A549 (cell line): ENCODE results near the gene EIF1AX. TPM values are rescaled to one million over a fixed set of nuclear protein-coding genes. Genes with fewer than 3 reads are reported as not detected.
"Not testable (repeated sequence)": the region's sequence is repeated elsewhere in the genome, so short reads cannot be mapped to it uniquely, and the experiment has no call there.

Experiments
- ATAC-seq, 2 experiments: fragments of 200-7000 bp in 1 of 2; fragments of >200 bp in 1 of 2; cut with Nextera tagmentation in 1 of 2; cut with Tn5 transposase in 1 of 2; 3 replicates each; pipeline versions ENCODE4 v1.8.0 to v1.9.1; 2018 to 2020; ENCODE audit warnings: mild to moderate bottlenecking in 1 of 2, moderate library complexity in 1 of 2
- CTCF ChIA-PET: fragments of 300-600 bp; sonication (Branson Sonifier 250); formaldehyde crosslinking; extraction: SDS; loops from one replicate; lab custom pipeline; 2021; ENCODE audit warnings: antibody characterized with exemption, inconsistent platforms; lab: Yijun Ruan, JAX
- POLR2A ChIA-PET: fragments of 350-600 bp; formaldehyde crosslinking; extraction: SDS; loops from one replicate; lab custom pipeline; 2021; ENCODE audit warnings: antibody characterized with exemption, inconsistent platforms; lab: Yijun Ruan, JAX
- DNase-seq, 2 experiments: peaks; one replicate each; pipeline versions ENCODE4 v3.0.0 to v3.0.0-alpha.2; 2011 to 2016; ENCODE audit warnings: low read depth in 1 of 2, low spot score in 1 of 2
- FAIRE-seq: peaks from 2 replicates; lab custom pipeline; 2011; peaks lifted over from hg19 to GRCh38; lab: Jason Lieb, UNC
- H3K27ac ChIP-seq, 2 experiments: fragments of >200 bp; sonication (Bioruptor Twin); formaldehyde crosslinking; 3 replicates each; pipeline ENCODE4 v1.5.1; 2016 to 2017
- H3K4me1 ChIP-seq: fragments of >200 bp; sonication (Bioruptor Twin); formaldehyde crosslinking; 3 replicates; pipeline ENCODE4 v1.6.1; 2016
- H3K4me2 ChIP-seq: fragments of >200 bp; sonication (Bioruptor Twin); formaldehyde crosslinking; 3 replicates; pipeline ENCODE4 v1.6.1; 2016
- H3K4me3 ChIP-seq: fragments of >200 bp; sonication (Bioruptor Twin); formaldehyde crosslinking; 3 replicates; pipeline ENCODE4 v1.5.1; 2016
- H3K9me3 ChIP-seq: fragments of >200 bp; sonication (Bioruptor Twin); formaldehyde crosslinking; 3 replicates; pipeline ENCODE4 v1.6.1; 2016
- BHLHE40 ChIP-seq: IDR thresholded peaks from 2 replicates; pipeline ENCODE4 v1.6.1; 2012; ENCODE audit warnings: low read depth, low read length, inconsistent platforms
- CBX2 ChIP-seq: fragments of 200-600 bp; sonication (generic); IDR thresholded peaks from 2 replicates; pipeline ENCODE4 v1.6.1; 2016; ENCODE audit warnings: low read depth, mild to moderate bottlenecking, borderline replicate concordance
- CBX8 ChIP-seq: fragments of 200-600 bp; sonication (generic); IDR thresholded peaks from 2 replicates; pipeline ENCODE4 v1.6.1; 2016
- CEBPB ChIP-seq, 2 experiments: fragments of >200 bp in 1 of 2; sonication (Bioruptor Twin) in 1 of 2; formaldehyde crosslinking in 1 of 2; IDR thresholded peaks; 2 replicates each; pipeline ENCODE4 v1.6.1; 2012 to 2016
- EHMT2 ChIP-seq: fragments of 200-600 bp; sonication (generic); IDR thresholded peaks from 2 replicates; pipeline ENCODE4 v1.6.1; 2016; ENCODE audit warnings: antibody characterized with exemption, low read depth, mild to moderate bottlenecking, moderate library complexity
- EP300 ChIP-seq, 2 experiments: fragments of >200 bp; sonication (Bioruptor Twin); formaldehyde crosslinking; IDR thresholded peaks; 2 replicates in 1 of 2; 3 replicates in 1 of 2; pipeline ENCODE4 v1.6.1; 2016 to 2017
- FOSB ChIP-seq: fragments of 250-450 bp; sonication (Bioruptor Pico); IDR thresholded peaks from 2 replicates; pipeline ENCODE4 v1.5.0; 2020; ENCODE audit warnings: mild to moderate bottlenecking, moderate library complexity
- FOXS1 ChIP-seq: fragments of 250-450 bp; sonication (Bioruptor Pico); IDR thresholded peaks from 2 replicates; pipeline ENCODE4 v1.5.0; 2020; ENCODE audit warnings: mild to moderate bottlenecking, moderate library complexity
- HDAC2 ChIP-seq: fragments of 200-600 bp; sonication (generic); IDR thresholded peaks from 2 replicates; pipeline ENCODE4 v1.6.1; 2016
- HOXA7 ChIP-seq: fragments of 250-450 bp; sonication (Bioruptor Pico); IDR thresholded peaks from 2 replicates; pipeline ENCODE4 v1.5.0; 2020; ENCODE audit warnings: mild to moderate bottlenecking, moderate library complexity
- JUNB ChIP-seq: fragments of >200 bp; sonication (Bioruptor Twin); formaldehyde crosslinking; IDR thresholded peaks from 2 replicates; pipeline ENCODE4 v1.6.1; 2016
- MAZ ChIP-seq: fragments of 150-350 bp; IDR thresholded peaks from 2 replicates; pipeline ENCODE4 v1.6.1; 2014; ENCODE audit warnings: antibody characterized with exemption, low read depth, low read length, borderline replicate concordance
- NFE2L2 ChIP-seq: fragments of 150-350 bp; conservative IDR thresholded peaks from 2 replicates; pipeline ENCODE4 v1.6.1; 2014; ENCODE audit warnings: low read length
- NPAS2 ChIP-seq: fragments of 250-450 bp; sonication (Bioruptor Pico); IDR thresholded peaks from 2 replicates; pipeline ENCODE4 v1.8.0; 2022; ENCODE audit warnings: mild to moderate bottlenecking, moderate library complexity, borderline replicate concordance
- NR3C1 ChIP-seq: fragments of >200 bp; sonication (Bioruptor Twin); formaldehyde crosslinking; IDR thresholded peaks from 3 replicates; pipeline ENCODE4 v1.6.1; 2017
- TFCP2L1 ChIP-seq: fragments of 250-450 bp; sonication (Bioruptor Pico); IDR thresholded peaks from 2 replicates; pipeline ENCODE4 v1.5.0; 2021; ENCODE audit warnings: mild to moderate bottlenecking
- ZNF302 ChIP-seq: fragments of 250-450 bp; sonication (Bioruptor Pico); IDR thresholded peaks from 2 replicates; pipeline ENCODE4 v1.9.0; 2021; ENCODE audit warnings: inconsistent platforms, mild to moderate bottlenecking, moderate library complexity
- WGBS: methylation state at CpG from one replicate; pipeline ENCODE4 v1.1.6; 2017; ENCODE audit errors: missing lambda C conversion rate; 5-methylcytosine and 5-hydroxymethylcytosine counted together
- polyA plus RNA-seq, 4 experiments: library from polyadenylated mRNA; depleted of rRNA in 3 of 4; stranded (reverse); fragments of >200 nt; fragmentation: RNase III in 1 of 4; extraction: RNeasy Plus Mini Kit Qiagen cat#74134 plus additional on column Dnase treatment in 1 of 4; gene quantifications; 2 replicates in 3 of 4; 3 replicates in 1 of 4; pipeline ENCODE4 v1.2.3, GENCODE V29; 2011 to 2017
- TF ChIP-seq, protein P1 (sequence below): IDR thresholded peaks from 2 replicates; pipeline ENCODE4 v1.6.1; 2012; ENCODE audit warnings: low read depth, borderline replicate concordance
- TF ChIP-seq, protein P2 (sequence below): IDR thresholded peaks from 2 replicates; pipeline ENCODE4 v1.6.1; 2012
- TF ChIP-seq, protein P3 (sequence below): fragments of >200 bp; sonication (Bioruptor Twin); formaldehyde crosslinking; IDR thresholded peaks from 3 replicates; pipeline ENCODE4 v1.5.1; 2016
- TF ChIP-seq, protein P4 (sequence below): fragments of >200 bp; sonication (Bioruptor Twin); formaldehyde crosslinking; IDR thresholded peaks from 3 replicates; pipeline ENCODE4 v1.6.1; 2016

Gene EIF1AX
- polyA plus RNA-seq, 2 of the 4 experiments (the other 2 are of a cell fraction), result 128 to 203 TPM

DNA sequence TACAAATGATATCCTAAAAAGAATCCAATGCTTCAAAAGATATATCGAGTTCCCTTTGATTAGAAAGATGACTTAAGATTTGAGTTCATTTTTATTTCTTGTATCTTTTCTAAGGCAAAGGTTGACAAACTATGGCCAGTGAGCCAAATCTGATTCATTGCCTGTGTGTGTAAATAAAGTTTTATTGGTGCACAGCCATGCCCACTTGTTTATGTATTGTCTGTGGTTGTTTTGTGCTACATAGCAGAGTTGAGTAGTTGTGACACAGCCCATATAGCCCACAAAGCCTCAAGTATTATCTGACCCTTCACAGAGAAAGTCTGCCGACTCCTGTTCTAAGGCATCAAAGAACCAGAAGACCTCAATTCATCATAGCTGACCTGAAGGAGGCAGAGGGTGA is 32.2 kb upstream of the EIF1AX start (continued):
- TF ChIP-seq HDAC2, result no peak
- TF ChIP-seq CBX2, result no peak
- TF ChIP-seq FOSB (CRISPR knock-in tag), result no peak
- no peak for TF ChIP-seq EP300 (IDR thresholded peaks at IDR 0.05)
- TF ChIP-seq HOXA7 (CRISPR knock-in tag), result no peak
- no peak for TF ChIP-seq NPAS2 (CRISPR knock-in tag)

DNA sequence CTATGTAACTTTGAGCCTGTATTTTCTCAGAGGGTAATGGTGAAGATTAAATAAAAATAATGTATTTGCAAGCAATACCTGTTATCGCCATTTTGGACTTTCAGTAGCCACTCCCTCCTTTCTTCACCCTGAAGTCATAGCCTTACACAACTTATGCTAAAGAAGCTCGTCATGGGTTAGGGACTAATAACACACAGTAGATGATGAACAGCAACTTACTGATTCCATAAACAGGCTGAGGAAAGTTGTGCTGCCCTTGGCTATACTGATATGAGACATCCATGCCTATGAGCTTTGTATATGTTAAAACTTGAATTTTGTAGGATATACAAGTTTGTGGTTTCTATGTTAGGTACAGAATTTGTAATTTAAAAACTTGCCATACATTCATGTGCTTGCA is 31.7 kb upstream of the EIF1AX start:
- Histone ChIP-seq H3K4me1 (no peaks in the 10 kb centered on the region), H3K4me3 (no peak overlapping the region), H3K4me2 (no peak overlapping the region), H3K27ac (no peak overlapping the region), H3K9me3 (no peaks in the 10 kb centered on the region)
- FAIRE-seq, result peak; percentile 81
- WGBS, result 93% methylated on average over 2 of the region's 2 CpGs
- ChIA-PET CTCF (no interaction called here), POLR2A (interaction anchor here (0.5 kb wide), 1 partner anchor 52 kb away, joined by 3 read pairs; no protein-coding TSS in a partner anchor)
- no peak for TF ChIP-seq CEBPB (IDR thresholded peaks at IDR 0.05)
- no peak for TF ChIP-seq CBX2
- TF ChIP-seq NFE2L2, result no peak
- no peak for TF ChIP-seq MAZ
- TF ChIP-seq NR3C1, result no peak
- TF ChIP-seq, protein P1, sequence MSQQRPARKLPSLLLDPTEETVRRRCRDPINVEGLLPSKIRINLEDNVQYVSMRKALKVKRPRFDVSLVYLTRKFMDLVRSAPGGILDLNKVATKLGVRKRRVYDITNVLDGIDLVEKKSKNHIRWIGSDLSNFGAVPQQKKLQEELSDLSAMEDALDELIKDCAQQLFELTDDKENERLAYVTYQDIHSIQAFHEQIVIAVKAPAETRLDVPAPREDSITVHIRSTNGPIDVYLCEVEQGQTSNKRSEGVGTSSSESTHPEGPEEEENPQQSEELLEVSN, result no peak
- no peak for DNase-seq
- ATAC-seq, result no peak

DNA sequence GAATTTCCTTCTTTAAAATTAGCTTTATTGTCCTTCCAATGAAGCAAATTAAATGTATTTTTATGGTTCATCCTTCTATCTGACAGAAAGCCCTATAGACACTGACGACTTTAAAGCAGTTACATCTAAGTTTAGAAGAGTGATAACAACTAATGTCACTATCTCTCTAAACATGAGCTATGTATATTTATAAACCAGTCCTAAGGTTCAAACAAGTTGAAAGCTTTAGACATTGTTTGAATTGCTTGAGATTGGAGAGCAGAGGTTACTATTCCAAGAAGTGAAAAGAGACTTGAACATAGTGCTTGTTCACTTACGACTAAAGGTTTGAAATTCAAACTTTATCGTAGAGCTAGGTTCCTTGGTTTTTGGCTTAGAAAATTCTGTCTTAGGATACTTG is 30.2 kb upstream of the EIF1AX start:
- DNase-seq (no peak), ATAC-seq (no peak), FAIRE-seq (peak; percentile 93)
- no peak overlapping the region for H3K4me2 ChIP-seq
- no peak overlapping the region for H3K4me3 ChIP-seq
- CTCF ChIA-PET, result no interaction called here
- POLR2A ChIA-PET, result no interaction called here
- H3K4me1 ChIP-seq, result no peaks in the 10 kb centered on the region
- 93% methylated on average over 3 of the region's 3 CpGs for WGBS
- no peaks in the 10 kb centered on the region for H3K9me3 ChIP-seq
- H3K27ac ChIP-seq, result no peak overlapping the region
- TF ChIP-seq JUNB, result no peak
- TF ChIP-seq TFCP2L1, result no peak
- TF ChIP-seq, protein P2, sequence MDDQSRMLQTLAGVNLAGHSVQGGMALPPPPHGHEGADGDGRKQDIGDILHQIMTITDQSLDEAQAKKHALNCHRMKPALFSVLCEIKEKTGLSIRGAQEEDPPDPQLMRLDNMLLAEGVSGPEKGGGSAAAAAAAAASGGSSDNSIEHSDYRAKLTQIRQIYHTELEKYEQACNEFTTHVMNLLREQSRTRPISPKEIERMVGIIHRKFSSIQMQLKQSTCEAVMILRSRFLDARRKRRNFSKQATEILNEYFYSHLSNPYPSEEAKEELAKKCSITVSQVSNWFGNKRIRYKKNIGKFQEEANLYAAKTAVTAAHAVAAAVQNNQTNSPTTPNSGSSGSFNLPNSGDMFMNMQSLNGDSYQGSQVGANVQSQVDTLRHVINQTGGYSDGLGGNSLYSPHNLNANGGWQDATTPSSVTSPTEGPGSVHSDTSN, result no peak
- TF ChIP-seq, protein P3, sequence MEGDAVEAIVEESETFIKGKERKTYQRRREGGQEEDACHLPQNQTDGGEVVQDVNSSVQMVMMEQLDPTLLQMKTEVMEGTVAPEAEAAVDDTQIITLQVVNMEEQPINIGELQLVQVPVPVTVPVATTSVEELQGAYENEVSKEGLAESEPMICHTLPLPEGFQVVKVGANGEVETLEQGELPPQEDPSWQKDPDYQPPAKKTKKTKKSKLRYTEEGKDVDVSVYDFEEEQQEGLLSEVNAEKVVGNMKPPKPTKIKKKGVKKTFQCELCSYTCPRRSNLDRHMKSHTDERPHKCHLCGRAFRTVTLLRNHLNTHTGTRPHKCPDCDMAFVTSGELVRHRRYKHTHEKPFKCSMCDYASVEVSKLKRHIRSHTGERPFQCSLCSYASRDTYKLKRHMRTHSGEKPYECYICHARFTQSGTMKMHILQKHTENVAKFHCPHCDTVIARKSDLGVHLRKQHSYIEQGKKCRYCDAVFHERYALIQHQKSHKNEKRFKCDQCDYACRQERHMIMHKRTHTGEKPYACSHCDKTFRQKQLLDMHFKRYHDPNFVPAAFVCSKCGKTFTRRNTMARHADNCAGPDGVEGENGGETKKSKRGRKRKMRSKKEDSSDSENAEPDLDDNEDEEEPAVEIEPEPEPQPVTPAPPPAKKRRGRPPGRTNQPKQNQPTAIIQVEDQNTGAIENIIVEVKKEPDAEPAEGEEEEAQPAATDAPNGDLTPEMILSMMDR, result no peak
- no peak for TF ChIP-seq CBX8
- no peak for TF ChIP-seq NR3C1
- TF ChIP-seq HOXA7 (CRISPR knock-in tag), result no peak

DNA sequence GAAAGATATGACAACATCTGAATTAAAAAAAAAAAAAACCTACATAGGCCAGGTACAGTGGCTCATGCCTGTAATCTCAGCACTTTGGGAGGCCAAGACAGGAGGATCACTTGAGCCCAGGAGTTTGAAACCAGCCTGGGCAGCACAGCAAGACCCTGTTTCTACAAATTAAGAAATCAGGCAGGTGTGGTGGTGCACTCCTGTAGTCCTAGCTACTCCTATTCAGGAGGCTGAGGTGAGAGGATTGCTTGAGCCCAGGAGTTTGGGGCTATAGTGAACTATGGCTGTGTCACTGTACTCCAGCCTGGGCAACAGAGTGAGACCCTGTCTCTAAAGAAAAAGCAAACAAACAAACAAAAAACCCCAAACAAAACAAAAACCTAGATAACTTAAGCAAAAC is 20.9 kb upstream of the EIF1AX start:
- FAIRE-seq, ATAC-seq, DNase-seq, H3K4me1 ChIP-seq, H3K27ac ChIP-seq, POLR2A ChIA-PET, H3K9me3 ChIP-seq, CTCF ChIA-PET, H3K4me2 ChIP-seq, H3K4me3 ChIP-seq: not testable (repeated sequence)

DNA sequence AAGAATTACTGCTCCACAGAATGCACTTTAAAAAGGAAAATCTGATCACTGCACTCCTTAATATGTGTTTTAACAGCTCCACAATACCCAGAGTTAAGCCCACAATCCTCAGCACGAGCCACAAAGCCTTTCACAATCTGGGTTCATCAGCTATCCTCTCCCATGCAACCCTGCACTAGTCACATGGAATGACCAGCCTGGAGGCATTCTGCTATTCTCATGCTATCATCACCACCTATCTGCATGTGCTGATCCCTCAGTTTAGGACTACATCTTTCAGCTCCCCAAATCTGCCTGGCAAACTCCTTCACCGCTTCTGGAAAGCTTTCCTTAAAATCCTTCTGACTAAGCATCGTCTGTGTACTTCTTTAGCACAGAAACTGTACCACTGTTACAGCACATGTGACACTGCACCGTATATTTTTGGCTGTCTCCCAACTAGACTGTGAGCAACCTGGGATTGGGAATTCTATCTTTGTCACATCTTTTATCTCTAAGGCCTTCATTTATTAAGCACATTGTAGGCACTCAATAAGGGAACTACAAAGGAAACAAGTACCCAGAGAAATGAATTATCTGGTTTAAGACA is 18.3 kb upstream of the EIF1AX start:
- H3K27ac ChIP-seq, result no peak overlapping the region
- TF ChIP-seq BHLHE40 (no peak), TFCP2L1 (no peak), FOXS1 (CRISPR knock-in tag) (no peak), ZNF302 (CRISPR knock-in tag) (no peak), EP300 (IDR thresholded peaks at IDR 0.05) (no peak), EHMT2 (no peak), NR3C1 (no peak)
- TF ChIP-seq, protein P4, sequence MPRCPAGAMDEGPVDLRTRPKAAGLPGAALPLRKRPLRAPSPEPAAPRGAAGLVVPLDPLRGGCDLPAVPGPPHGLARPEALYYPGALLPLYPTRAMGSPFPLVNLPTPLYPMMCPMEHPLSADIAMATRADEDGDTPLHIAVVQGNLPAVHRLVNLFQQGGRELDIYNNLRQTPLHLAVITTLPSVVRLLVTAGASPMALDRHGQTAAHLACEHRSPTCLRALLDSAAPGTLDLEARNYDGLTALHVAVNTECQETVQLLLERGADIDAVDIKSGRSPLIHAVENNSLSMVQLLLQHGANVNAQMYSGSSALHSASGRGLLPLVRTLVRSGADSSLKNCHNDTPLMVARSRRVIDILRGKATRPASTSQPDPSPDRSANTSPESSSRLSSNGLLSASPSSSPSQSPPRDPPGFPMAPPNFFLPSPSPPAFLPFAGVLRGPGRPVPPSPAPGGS, result no peak
- TF ChIP-seq, protein P2, result no peak
- TF ChIP-seq, all 56 proteins: peak for 0
- 90% methylated on average over 4 of the region's 4 CpGs for WGBS
- FAIRE-seq (no peak), ATAC-seq (no peak), DNase-seq (no peak)
- no peaks in the 10 kb centered on the region for H3K4me1 ChIP-seq
- no peak overlapping the region for H3K4me3 ChIP-seq
- POLR2A ChIA-PET, result no interaction called here
- CTCF ChIA-PET, result no interaction called here
- no peaks in the 10 kb centered on the region for H3K9me3 ChIP-seq
- no peak overlapping the region for H3K4me2 ChIP-seq
